GM12892 (cell line): Measurements from ENCODE around the gene CBX3.
"Not testable (repeated sequence)": the region's sequence is repeated elsewhere in the genome, so short reads cannot be mapped to it uniquely, and the experiment has no call there.

ENCODE experiments used
- POLR2A ChIP-seq: IDR thresholded peaks from 2 replicates; pipeline ENCODE4 v1.6.1; 2011; ENCODE audit warnings: low read depth, low read length, control low read depth
- POLR2AphosphoS5 ChIP-seq: IDR thresholded peaks from 2 replicates; pipeline ENCODE4 v1.6.1; 2011; ENCODE audit warnings: low read depth, low read length, control low read depth
- TAF1 ChIP-seq: IDR thresholded peaks from 2 replicates; pipeline ENCODE4 v1.6.1; 2011; ENCODE audit warnings: low read depth, mild to moderate bottlenecking, control low read depth, low read length, borderline replicate concordance

- TF ChIP-seq POLR2A, POLR2AphosphoS5, TAF1: not testable (repeated sequence)
Observed at GRCh38 chr7:26176696-26177095, 24.8 kb upstream of the CBX3 start.
